OCI-LY7 (cell line): ENCODE results near the gene TMEM80.

Experiments used
- CTCF ChIP-seq: fragments of 200-600 bp; sonication (generic); conservative IDR thresholded peaks from 2 replicates; pipeline ENCODE4 v1.5.1; 2014; ENCODE audit warnings: mild to moderate bottlenecking, antibody characterized with exemption, low read length, moderate library complexity, mixed read lengths
- EZH2phosphoT487 ChIP-seq: fragments of 200-600 bp; sonication (generic); IDR thresholded peaks from 2 replicates; pipeline ENCODE4 v1.6.1; 2018; ENCODE audit warnings: low read depth, borderline replicate concordance, mild to moderate bottlenecking, mixed run types, antibody characterized with exemption, low read length, moderate library complexity, mixed read lengths

- TF ChIP-seq CTCF (no peak), EZH2phosphoT487 (no peak)
Observed at GRCh38 chr11:704781-705645, 9.4 kb downstream of the TMEM80 start.
